SH-SY5Y (cell line): ENCODE data around the gene CCNL2.

Source experiments
- GATA2 ChIP-seq: IDR thresholded peaks from 2 replicates; pipeline ENCODE4 v1.6.1; 2011; ENCODE audit warnings: mild to moderate bottlenecking, low read depth, low read length
- GATA3 ChIP-seq: IDR thresholded peaks from 2 replicates; pipeline ENCODE4 v1.6.1; 2011; ENCODE audit warnings: low read depth, mild to moderate bottlenecking, low read length, moderate library complexity

GRCh38 chr1:1432274-1432950, 33.3 kb upstream of the CCNL2 start:
- TF ChIP-seq GATA2 (no peak), GATA3 (no peak)
